Uterus (tissue), 4 donors: Measurements from ENCODE around the gene C21orf58. TPM values are rescaled to one million over a fixed set of nuclear protein-coding genes. Genes with fewer than 3 reads are reported as not detected.

Experiments
- DNase-seq, 2 donors: peaks; one replicate each; pipeline ENCODE4 v3.0.0-alpha.2; 2019 to 2020
- H3K27ac ChIP-seq, 2 donors: fragments of 200-600 bp; sonication (generic); 1 replicate in 1 of 2; 2 replicates in 1 of 2; pipeline ENCODE4 v1.5.1; 2016 to 2018
- H3K27me3 ChIP-seq, 2 donors: fragments of 200-600 bp; sonication (generic); one replicate each; pipeline ENCODE4 v1.5.1; 2018 to 2019; ENCODE audit warnings: control low read depth in 1 of 2
- H3K36me3 ChIP-seq, 2 donors: fragments of 200-600 bp; sonication (generic); one replicate each; pipeline ENCODE4 v1.5.1; 2019; ENCODE audit warnings: control low read depth in 1 of 2
- H3K4me1 ChIP-seq, 2 donors: fragments of 200-600 bp; sonication (generic); one replicate each; pipeline ENCODE4 v1.5.1; 2018 to 2019; ENCODE audit warnings: control low read depth in 1 of 2
- H3K4me3 ChIP-seq, 2 donors: fragments of 200-600 bp; sonication (generic); 1 replicate in 1 of 2; 2 replicates in 1 of 2; pipeline ENCODE4 v1.5.1; 2018 to 2019; ENCODE audit warnings: mild to moderate bottlenecking in 1 of 2
- H3K9me3 ChIP-seq, 2 donors: fragments of 200-600 bp; sonication (generic); one replicate each; pipeline ENCODE4 v1.5.1; 2019; ENCODE audit warnings: control low read depth in 1 of 2
- POLR2A ChIP-seq, 2 donors: fragments of 450-650 bp; IDR thresholded peaks; one replicate each; pipeline ENCODE4 v1.6.1; 2016; ENCODE audit warnings: antibody characterized with exemption in 2 of 2, mild to moderate bottlenecking in 1 of 2, moderate library complexity in 1 of 2
- intact Hi-C: fragments of 100-400 bp; cut with DNase I; formaldehyde crosslinking; loops from one replicate; pipeline ENCODE4 v1.15.1; 2023; ENCODE audit warnings: low total_unique reads
- total RNA-seq, 4 donors: library from RNA; depleted of rRNA in 3 of 4; stranded (reverse); fragments of >200 nt in 3 of 4; gene quantifications; one replicate each; pipeline versions ENCODE4 v1.1.0 to v1.2.4, GENCODE V29; 2014 to 2023
- TF ChIP-seq, protein P1 (sequence below), 4 experiments: fragments of 200-600 bp in 2 of 4; fragments of 450-650 bp in 2 of 4; sonication (generic) in 2 of 4; IDR thresholded peaks; one replicate each; pipeline ENCODE4 v1.5.1; 2016 to 2019; ENCODE audit warnings: antibody characterized with exemption in 4 of 4, mild to moderate bottlenecking in 2 of 4, moderate library complexity in 1 of 4
- donor health status: DM: yes; HTN: yes; CAD: no.

The C21orf58 gene
- total RNA-seq, 4 donors from 2014 or later = 0.88 to 9.4 (median 5.6) TPM

- no peak overlapping the region for H3K27ac ChIP-seq
- no peaks in the 10 kb centered on the region for H3K36me3 ChIP-seq
- H3K9me3 ChIP-seq = no peaks in the 10 kb centered on the region
- no peak overlapping the region for H3K4me3 ChIP-seq
- H3K27me3 ChIP-seq = no peaks in the 10 kb centered on the region
- H3K4me1 ChIP-seq = no peaks in the 10 kb centered on the region
- intact Hi-C loops = no loop called here
- no peak for DNase-seq
- TF ChIP-seq, protein P1, sequence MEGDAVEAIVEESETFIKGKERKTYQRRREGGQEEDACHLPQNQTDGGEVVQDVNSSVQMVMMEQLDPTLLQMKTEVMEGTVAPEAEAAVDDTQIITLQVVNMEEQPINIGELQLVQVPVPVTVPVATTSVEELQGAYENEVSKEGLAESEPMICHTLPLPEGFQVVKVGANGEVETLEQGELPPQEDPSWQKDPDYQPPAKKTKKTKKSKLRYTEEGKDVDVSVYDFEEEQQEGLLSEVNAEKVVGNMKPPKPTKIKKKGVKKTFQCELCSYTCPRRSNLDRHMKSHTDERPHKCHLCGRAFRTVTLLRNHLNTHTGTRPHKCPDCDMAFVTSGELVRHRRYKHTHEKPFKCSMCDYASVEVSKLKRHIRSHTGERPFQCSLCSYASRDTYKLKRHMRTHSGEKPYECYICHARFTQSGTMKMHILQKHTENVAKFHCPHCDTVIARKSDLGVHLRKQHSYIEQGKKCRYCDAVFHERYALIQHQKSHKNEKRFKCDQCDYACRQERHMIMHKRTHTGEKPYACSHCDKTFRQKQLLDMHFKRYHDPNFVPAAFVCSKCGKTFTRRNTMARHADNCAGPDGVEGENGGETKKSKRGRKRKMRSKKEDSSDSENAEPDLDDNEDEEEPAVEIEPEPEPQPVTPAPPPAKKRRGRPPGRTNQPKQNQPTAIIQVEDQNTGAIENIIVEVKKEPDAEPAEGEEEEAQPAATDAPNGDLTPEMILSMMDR (IDR thresholded peaks at IDR 0.05) = no peak
- TF ChIP-seq POLR2A (IDR thresholded peaks at IDR 0.05) = no peak
Measured at GRCh38 chr21:46356494-46357334, 33.0 kb upstream of the C21orf58 start.

GRCh38 chr21:46356005-46356338, 32.3 kb upstream of the C21orf58 start:
- Histone ChIP-seq H3K9me3 (no peaks in the 10 kb centered on the region), H3K36me3 (no peaks in the 10 kb centered on the region), H3K27ac (no peak overlapping the region), H3K4me1 (no peaks in the 10 kb centered on the region), H3K27me3 (no peaks in the 10 kb centered on the region), H3K4me3 (no peak overlapping the region)
- TF ChIP-seq, protein P1 (IDR thresholded peaks at IDR 0.05) = no peak
- TF ChIP-seq POLR2A (IDR thresholded peaks at IDR 0.05) = no peak
- DNase-seq = no peak
- intact Hi-C loops = no loop called here

DNA sequence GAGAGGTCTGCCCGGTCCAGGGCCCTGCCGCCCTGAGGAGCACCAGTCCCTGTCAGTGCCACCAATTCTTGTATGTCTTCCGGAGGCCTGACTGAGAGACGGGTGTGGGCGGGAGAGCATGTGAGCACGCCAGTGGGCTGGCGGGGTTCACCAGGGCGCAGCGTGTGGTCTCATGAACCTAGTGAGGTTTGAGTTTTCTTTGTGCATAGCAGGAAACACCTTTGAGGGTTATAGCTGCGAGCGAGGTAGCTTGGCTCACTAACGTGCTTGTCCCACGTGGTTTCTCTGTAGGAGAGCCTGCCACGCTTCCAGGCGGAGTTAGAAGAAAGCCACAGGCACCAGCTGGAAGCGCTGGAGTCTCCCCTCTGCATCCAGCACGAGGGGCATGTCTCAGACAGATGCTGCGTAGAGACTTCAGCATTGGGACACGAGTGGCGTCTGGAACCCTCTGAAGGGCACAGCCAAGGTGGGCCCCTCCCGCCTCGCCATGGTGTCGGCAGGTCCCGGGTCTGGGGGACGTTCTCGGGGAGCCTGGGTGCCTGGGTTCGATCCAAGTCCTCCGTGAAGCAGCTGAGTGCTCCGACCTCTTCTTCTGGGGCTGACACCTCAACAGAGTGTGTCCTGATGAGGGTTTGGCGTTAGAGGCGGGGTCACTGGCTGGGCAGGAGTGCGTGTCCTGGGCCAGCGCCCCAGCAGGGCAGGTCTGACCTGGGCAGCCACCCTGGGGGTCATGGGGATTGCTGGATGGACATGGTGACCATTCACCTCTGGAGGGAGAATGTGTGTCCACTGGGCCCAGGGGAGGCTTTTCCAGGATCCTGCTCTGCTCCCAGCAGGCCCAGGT, 31.7 kb upstream of the C21orf58 start:
- Histone ChIP-seq H3K4me3 (no peak overlapping the region), H3K36me3 (no peaks in the 10 kb centered on the region), H3K27ac (no peak overlapping the region), H3K4me1 (no peaks in the 10 kb centered on the region), H3K9me3 (no peaks in the 10 kb centered on the region), H3K27me3 (no peaks in the 10 kb centered on the region)
- TF ChIP-seq, protein P1 (IDR thresholded peaks at IDR 0.05) = no peak
- TF ChIP-seq POLR2A (IDR thresholded peaks at IDR 0.05) = no peak
- DNase-seq = no peak
- intact Hi-C loops = no loop called here

DNA sequence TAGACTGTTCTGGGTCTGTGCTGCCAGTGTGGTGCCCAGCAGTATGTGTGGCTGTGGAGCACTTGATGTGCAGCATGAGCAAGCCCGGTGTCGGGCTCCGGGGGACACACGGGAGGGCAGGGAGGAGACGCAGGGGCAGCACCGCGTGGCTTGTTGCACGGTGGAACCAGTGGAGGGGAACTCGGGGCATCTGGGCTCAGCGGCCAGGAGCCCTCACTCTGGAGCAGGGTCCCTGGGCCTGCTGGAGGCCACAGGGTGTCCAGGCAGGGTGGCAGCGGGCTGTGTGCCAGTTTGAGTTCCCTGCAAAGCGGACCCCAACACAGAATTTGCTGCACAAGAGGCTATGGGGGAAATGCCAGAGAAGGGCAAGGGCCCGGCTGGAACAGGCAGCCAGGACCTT, 30.8 kb upstream of the C21orf58 start:
- no peak overlapping the region for H3K4me3 ChIP-seq
- TF ChIP-seq, protein P1 (IDR thresholded peaks at IDR 0.05) = no peak
- TF ChIP-seq POLR2A (IDR thresholded peaks at IDR 0.05) = no peak
- no peaks in the 10 kb centered on the region for H3K36me3 ChIP-seq
- no peaks in the 10 kb centered on the region for H3K27me3 ChIP-seq
- no peak overlapping the region for H3K27ac ChIP-seq
- no peaks in the 10 kb centered on the region for H3K9me3 ChIP-seq
- intact Hi-C loops = no loop called here
- H3K4me1 ChIP-seq = no peaks in the 10 kb centered on the region
- no peak for DNase-seq

DNA sequence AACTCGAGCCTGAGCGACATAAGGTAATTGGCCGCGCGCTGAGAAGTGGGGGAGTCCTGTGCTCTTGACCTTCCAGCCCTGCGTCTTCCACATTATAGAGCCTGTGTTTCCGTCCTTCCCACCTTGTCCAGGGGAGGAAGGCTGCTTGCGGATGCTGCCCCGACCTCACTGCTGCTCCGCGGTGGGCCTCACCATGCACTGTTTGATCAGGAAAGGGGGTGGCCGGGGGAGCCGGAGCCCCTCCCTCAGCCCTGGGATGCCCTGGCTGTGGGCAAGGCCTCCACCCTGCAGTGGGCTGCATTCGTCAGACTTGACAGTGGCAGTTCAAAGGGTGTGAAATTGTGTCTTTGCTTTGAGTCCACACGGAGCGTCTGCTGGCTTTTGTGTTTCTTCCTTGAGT, 30.4 kb upstream of the C21orf58 start:
- intact Hi-C loops = no loop called here
- Histone ChIP-seq H3K36me3 (no peaks in the 10 kb centered on the region), H3K4me3 (no peak overlapping the region), H3K27ac (no peak overlapping the region), H3K27me3 (no peaks in the 10 kb centered on the region), H3K9me3 (no peaks in the 10 kb centered on the region), H3K4me1 (no peaks in the 10 kb centered on the region)
- TF ChIP-seq, protein P1 (IDR thresholded peaks at IDR 0.05) = no peak
- no peak for TF ChIP-seq POLR2A (IDR thresholded peaks at IDR 0.05)
- no peak for DNase-seq
